GM19438 (cell line): ENCODE data around the gene ZFHX3.

Source experiments
- ATAC-seq: cut with Tn5 transposase; IDR thresholded peaks from one replicate; pipeline ENCODE4 v1.9.1; 2021; ENCODE audit warnings: low read depth; ENCODE audit not compliant: unreplicated experiment

Gene ZFHX3

GRCh38 chr16:72958522-72959076 lies 89.3 kb downstream of the ZFHX3 start:
- ATAC-seq, result no peak

- ATAC-seq, result no peak
Measured at GRCh38 chr16:72957303-72958277, 90.3 kb downstream of the ZFHX3 start.

- ATAC-seq, result no peak
Measured at GRCh38 chr16:72956124-72957064, 91.5 kb downstream of the ZFHX3 start.

GRCh38 chr16:72952811-72953271 lies 95.1 kb downstream of the ZFHX3 start:
- ATAC-seq, result no peak

GRCh38 chr16:72952404-72952803 lies 95.5 kb downstream of the ZFHX3 start:
- ATAC-seq, result no peak

GRCh38 chr16:72951916-72952315 lies 96.0 kb downstream of the ZFHX3 start:
- ATAC-seq, result no peak

- ATAC-seq, result no peak
Measured at GRCh38 chr16:72950669-72951068, 97.3 kb downstream of the ZFHX3 start.

GRCh38 chr16:72948238-72948829 lies 99.6 kb downstream of the ZFHX3 start:
- ATAC-seq, result no peak

GRCh38 chr16:72947379-72948237 lies 100.3 kb downstream of the ZFHX3 start:
- no peak for ATAC-seq

GRCh38 chr16:72946474-72947194 lies 101.3 kb downstream of the ZFHX3 start:
- no peak for ATAC-seq

- ATAC-seq, result no peak
Measured at GRCh38 chr16:72946063-72946462, 101.9 kb downstream of the ZFHX3 start.

GRCh38 chr16:72945611-72946010 lies 102.3 kb downstream of the ZFHX3 start:
- ATAC-seq, result no peak

- no peak for ATAC-seq
Measured at GRCh38 chr16:72944757-72945485, 103.0 kb downstream of the ZFHX3 start.

- no peak for ATAC-seq
Measured at GRCh38 chr16:72942021-72942420, 105.9 kb downstream of the ZFHX3 start.

- ATAC-seq, result no peak
Measured at GRCh38 chr16:72940886-72941285, 107.0 kb downstream of the ZFHX3 start.

- ATAC-seq, result no peak
Measured at GRCh38 chr16:72939247-72939646, 108.7 kb downstream of the ZFHX3 start.

- ATAC-seq, result no peak
Measured at GRCh38 chr16:72938795-72939164, 109.1 kb downstream of the ZFHX3 start.
